ENCODE results near the gene KPTN.

DNA sequence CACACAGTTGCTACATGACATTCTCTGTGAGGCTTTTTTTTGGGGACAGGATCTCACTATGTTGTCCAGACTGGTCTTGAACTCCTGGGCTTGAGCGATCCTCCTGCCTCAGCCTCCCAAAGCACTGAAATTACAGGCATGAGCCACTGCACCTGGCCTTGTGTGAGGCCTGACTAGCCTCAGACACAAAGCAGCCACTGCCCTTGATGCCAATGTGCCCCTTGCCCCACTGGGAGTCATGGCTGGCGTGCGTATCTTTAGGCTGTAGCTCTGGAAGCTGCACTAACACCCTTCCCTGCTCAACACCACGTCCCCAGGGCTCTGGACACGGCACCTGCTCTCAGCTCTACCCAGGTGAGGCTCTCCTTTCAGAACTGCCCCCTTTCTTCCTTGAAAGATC lies 14.5 kb upstream of the KPTN start:
- TF ChIP-seq, protein P1, sequence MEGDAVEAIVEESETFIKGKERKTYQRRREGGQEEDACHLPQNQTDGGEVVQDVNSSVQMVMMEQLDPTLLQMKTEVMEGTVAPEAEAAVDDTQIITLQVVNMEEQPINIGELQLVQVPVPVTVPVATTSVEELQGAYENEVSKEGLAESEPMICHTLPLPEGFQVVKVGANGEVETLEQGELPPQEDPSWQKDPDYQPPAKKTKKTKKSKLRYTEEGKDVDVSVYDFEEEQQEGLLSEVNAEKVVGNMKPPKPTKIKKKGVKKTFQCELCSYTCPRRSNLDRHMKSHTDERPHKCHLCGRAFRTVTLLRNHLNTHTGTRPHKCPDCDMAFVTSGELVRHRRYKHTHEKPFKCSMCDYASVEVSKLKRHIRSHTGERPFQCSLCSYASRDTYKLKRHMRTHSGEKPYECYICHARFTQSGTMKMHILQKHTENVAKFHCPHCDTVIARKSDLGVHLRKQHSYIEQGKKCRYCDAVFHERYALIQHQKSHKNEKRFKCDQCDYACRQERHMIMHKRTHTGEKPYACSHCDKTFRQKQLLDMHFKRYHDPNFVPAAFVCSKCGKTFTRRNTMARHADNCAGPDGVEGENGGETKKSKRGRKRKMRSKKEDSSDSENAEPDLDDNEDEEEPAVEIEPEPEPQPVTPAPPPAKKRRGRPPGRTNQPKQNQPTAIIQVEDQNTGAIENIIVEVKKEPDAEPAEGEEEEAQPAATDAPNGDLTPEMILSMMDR (conservative IDR thresholded peaks at IDR 0.05 in 1 of 2, IDR thresholded peaks at IDR 0.05 in 1 of 2; ENCODE audit: low read depth in 1 of 2, low read length in 2 of 2): no peak
- TF ChIP-seq EZH2 (IDR thresholded peaks at IDR 0.05; ENCODE audit: low read length, missing control alignments): no peak

Data from fibroblast of lung (primary cell).